ENCODE results near the gene ACOX3.
A peak's percentile ranks its signal among the peaks of the same experiment; 100 is the strongest.
"Not testable (repeated sequence)": the region's sequence is repeated elsewhere in the genome, so short reads cannot be mapped to it uniquely, and the experiment has no call there.

The ACOX3 gene

DNA sequence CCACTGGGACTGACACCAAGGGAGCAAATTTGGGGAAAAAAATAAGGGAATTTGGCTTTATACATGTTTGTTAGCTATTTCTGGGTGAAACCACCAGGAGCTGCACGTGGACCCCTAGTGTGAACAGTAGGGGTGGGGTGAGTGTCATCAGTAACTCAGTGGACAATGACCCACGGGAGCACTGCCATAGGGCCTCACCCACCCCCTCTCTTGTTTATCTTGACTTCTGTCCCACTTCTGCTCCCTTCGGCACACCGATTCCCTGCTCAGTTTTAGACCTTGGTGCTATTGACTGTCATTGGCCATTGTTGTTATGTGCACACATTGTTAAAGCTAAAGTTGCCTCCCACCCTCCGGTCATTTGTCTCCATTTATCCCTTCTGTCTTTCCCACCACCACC, 9.0 kb downstream of the ACOX3 start:
- DNase-seq: no peak

- DNase-seq: peak; percentile 11
These were observed 12.0 kb downstream of the ACOX3 start for GRCh38 chr4:8428288-8429097.

DNA sequence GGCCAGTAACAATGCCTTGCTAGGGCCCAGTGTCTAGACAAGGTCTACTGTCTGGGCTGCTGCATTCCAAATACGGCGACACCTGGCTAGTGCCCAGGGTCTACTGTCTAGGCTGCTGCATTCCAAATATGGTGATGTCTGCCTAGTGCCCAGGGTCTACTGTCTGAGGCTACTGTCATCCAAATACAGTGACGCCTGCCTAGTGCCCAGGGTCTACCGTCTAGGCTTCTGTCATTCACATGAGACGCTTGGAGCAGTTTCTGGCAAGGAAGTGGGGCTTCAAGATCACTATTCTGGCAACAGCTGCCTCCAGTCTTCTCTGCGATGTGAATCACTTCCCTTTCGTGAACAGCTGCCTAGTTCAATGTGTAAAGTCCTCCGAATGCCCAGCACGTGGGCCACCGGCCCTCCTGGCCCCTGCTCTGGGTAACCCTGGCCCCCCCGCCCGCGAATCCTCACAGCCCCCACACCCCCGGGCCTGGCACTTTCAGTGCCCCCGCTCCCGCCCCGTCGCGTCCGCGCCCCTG, 12.7 kb downstream of the ACOX3 start:
- DNase-seq: no peak

- DNase-seq: no peak
These were observed 13.3 kb downstream of the ACOX3 start for GRCh38 chr4:8427262-8427661.

DNA sequence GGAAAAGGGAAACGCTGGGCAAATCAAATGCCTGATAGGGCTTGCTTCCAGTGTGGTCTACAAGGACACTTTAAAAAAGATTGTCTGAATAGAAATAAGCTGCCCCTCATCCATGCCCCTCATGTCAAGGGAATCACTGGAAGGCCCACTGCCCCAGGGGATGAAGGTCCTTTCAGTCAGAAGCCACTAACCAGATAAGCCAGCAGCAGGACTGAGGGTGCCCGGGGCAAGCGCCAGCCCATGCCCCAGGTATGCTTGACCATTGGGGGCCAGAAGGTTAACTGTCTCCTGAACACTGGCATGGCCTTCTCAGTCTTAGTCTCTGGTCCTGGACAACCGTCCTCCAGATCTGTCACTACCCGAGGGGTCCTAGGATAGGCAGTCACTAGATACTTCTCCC, 17.7 kb downstream of the ACOX3 start:
- DNase-seq: no peak

- DNase-seq: no peak
These were observed 18.2 kb downstream of the ACOX3 start for GRCh38 chr4:8422327-8422726.

DNA sequence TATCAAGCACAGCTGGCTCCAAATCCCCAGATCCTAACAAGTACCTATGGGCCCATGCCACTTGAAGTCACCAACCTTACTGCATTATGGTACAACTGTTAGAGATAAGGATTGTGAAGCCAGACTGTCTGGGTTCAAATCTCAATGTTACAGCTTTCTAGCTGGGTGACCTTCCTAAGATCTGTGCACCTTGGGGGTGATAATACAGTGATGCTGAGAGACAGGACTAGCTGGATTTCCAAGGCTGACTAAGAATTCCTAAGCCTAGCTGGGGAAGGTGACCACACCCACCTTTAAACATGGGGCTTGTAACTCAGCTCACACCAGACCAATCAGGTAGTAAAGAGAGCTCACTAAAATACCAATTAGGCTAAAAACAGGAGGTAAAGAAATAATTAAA, 20.4 kb downstream of the ACOX3 start:
- DNase-seq: not testable (repeated sequence)

- DNase-seq: no peak
These were observed 21.1 kb downstream of the ACOX3 start for GRCh38 chr4:8419222-8420041.

DNA sequence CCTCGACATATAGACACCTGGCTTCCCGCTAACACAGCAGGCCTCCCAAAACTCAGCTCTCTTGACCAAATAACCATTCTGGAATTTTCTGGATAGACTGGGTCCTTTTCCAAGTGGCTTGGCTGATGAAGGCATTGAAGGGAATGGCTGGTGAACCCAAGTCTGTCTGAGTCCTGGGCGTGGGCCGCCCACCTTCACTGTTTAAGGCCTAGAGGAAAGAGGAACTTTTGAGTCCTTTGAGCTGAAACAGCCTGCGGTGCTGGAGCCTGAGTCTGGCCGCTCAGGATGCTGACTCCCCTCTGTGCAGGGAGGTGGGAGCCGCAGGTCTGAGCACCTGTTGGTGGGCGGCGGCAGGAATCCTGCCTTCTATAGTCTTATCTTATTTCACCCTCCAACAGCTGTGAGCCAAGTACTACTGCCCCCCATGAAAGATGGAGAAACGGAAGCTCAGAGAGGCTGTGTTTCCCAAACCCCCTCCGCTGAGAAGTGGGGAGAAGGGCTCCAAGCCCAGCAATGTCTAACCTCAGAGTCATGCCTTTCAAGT, 23.4 kb downstream of the ACOX3 start:
- DNase-seq: no peak

DNA sequence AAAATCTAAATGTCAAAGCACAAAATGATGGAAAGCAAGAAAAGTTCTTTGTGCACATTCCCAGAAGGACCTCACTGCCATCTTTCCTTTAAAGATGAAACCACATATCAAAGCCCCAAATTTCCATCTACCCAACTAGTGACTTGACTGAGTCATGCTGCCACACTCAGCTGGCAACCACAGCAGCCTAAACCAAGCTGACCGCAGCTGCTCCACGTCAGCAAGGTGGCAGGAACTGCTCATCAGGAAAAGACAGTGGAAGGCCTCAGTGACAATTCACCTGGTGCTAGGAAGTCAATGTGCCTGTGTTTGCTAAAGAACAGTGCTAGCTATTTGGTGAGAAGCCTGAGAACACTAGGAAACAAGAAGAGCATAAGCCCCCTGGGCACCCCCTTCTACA, 26.1 kb downstream of the ACOX3 start:
- DNase-seq: no peak

GRCh38 chr4:8412288-8412687, 28.2 kb downstream of the ACOX3 start:
- no peak for DNase-seq

DNA sequence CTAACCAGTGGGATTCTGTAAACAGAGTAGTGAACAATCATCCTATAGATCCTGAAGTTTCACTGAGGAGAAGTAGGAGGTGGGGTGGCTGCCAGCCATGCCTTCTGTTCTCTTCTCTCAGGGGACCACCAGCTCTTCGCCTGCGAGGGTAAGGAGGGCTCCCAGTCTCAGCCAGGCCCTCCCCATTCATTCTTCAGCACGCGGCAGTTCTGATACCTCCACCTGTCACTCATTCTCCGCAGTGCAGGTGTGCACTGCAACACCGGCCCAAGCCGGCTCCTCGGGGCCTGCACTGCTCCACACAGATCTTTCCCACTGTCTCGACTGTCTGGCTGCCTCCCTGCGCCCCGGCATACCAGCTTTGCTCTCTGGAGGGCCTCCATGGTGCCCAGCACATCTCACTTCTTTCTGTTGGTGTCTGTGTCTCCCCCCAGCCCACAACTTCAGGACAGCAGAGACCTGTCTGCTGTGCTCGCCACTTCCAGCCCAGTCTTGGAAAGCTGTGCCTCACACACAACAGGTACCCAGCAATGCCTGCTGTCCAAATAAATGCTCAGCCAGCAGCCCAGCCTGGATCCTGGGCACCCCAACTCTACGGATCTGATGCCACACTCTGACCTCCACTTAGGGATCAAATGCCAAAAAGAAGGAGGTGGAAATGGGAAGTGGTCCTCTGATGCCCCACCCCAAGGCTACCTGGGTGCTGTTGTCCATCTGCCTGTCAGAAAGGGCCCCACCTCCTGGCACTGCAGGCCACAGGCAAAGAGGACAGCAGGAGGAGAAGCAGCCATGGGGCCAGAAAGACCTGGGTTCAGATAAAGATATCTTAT, 29.0 kb downstream of the ACOX3 start:
- DNase-seq: no peak

GRCh38 chr4:8410641-8411271, 29.8 kb downstream of the ACOX3 start:
- DNase-seq: no peak

GRCh38 chr4:8410066-8410625, 30.4 kb downstream of the ACOX3 start:
- no peak for DNase-seq

- DNase-seq: no peak
These were observed 31.1 kb downstream of the ACOX3 start for GRCh38 chr4:8409264-8410065.

DNA sequence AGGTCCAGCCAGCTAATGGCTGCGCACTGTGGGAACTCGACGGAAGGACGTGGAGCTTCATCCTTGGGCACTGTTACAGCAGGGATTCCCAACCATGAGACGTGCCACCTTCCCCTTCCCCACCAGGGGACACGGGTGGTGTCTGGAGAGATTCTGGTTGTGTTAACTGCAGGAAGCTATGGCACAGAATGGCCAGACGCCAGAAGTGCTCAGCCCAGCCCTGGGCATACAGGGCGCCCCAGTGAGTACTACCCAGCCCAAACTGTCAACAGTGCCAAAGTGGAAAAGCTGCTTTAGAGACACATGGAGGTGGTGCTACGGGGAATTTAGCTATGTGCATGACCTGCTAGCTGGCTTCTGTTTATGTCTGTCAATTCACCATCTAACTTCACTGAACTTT, 32.8 kb downstream of the ACOX3 start:
- DNase-seq: no peak

DNA sequence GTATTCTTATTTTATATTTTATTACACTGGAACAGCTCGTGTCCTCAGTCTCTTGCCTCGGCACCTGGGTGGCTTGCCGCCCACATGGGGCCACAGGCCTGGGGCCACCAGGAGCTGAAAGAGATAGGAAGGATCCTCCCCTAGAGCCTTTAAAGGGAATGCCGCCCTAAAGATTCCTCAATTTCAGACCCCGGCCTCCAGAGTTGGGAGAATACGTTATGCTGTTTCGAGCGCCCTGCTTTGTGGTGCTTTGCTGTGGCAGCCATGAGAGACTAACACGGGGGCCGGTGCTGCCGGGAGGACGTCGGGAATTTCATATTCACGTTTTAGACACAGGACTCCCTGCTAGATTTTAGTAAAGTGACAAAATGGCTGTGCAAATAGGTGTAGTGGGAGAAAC, 33.2 kb downstream of the ACOX3 start:
- no peak for DNase-seq

GRCh38 chr4:8406887-8407286, 33.6 kb downstream of the ACOX3 start:
- DNase-seq: not testable (repeated sequence)

DNA sequence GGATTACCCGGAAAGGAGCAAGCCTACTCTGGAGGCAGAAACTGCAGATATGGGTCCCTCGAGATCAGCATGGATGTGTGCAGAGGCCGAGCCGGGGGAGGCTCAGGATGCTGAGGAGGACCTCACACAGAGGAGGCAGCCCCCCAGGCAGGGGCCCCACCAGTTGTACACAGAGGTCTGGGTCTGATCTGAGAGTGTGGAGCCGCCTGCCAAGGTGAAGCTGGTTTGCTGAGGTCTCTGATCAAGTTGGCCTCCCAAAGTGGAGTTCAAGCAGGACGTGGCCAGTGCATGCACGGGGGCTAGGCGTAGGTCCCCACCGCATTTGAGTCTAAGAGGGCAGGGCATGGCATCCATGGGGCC, 35.0 kb downstream of the ACOX3 start:
- DNase-seq: no peak

DNA sequence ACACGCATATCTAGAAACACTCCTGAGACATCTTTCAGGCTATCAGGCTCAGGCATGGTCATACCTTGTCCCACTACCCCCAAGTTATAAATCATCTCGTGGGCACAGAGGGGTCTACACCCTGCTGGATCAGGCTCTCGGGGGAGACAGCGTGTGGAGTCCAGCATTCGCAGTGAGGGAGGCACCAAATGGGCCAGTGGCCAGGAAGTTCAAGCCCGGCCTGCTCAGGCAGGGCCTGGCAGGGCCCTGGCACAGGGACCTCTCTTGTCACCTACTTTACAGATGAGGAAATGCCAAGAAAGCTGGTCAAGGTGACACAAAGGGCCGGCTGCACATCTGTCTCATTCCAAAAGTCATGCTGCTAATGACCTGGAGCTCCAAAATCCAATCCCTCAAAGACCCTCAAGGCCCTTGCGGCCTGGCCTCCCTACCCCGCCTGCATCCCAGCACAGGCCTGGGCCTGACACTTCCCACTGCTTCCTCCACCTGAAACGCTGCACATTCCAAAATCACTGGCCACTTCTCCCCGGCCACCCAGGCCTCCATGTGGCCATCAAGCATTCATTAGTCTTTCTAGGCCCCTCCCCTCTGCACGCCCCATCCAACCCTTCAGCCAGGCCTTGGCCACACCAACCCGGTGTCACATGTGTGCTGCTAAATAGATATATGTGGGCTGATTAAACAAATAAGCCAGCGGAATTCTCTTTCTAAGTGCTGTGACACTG, 35.6 kb downstream of the ACOX3 start:
- DNase-seq: no peak
